Ishikawa (cell line): Measurements from ENCODE around the gene B4GALT5.

ENCODE experiments used
- CEBPB ChIP-seq: IDR thresholded peaks from 2 replicates; pipeline ENCODE4 v1.6.1; 2012
- CREB1 ChIP-seq: IDR thresholded peaks from 2 replicates; pipeline ENCODE4 v1.6.1; 2012; ENCODE audit warnings: low read depth
- EGR1 ChIP-seq: IDR thresholded peaks from 2 replicates; pipeline ENCODE4 v1.6.1; 2012
- EP300 ChIP-seq: IDR thresholded peaks from 2 replicates; pipeline ENCODE4 v1.6.1; 2012; ENCODE audit warnings: borderline replicate concordance
- FOXM1 ChIP-seq: IDR thresholded peaks from 2 replicates; pipeline ENCODE4 v1.6.1; 2012; ENCODE audit warnings: low read depth, borderline replicate concordance
- MAX ChIP-seq: IDR thresholded peaks from 2 replicates; pipeline ENCODE4 v1.6.1; 2012
- NFIC ChIP-seq: IDR thresholded peaks from 2 replicates; pipeline ENCODE4 v1.6.1; 2012
- RAD21 ChIP-seq: IDR thresholded peaks from 2 replicates; pipeline ENCODE4 v1.6.1; 2012; ENCODE audit warnings: low read depth
- REST ChIP-seq: IDR thresholded peaks from 2 replicates; pipeline ENCODE4 v1.6.1; 2012; ENCODE audit warnings: low read depth, mild to moderate bottlenecking
- TAF1 ChIP-seq: IDR thresholded peaks from 2 replicates; pipeline ENCODE4 v1.6.1; 2012; ENCODE audit warnings: low read depth, mild to moderate bottlenecking
- TCF12 ChIP-seq: IDR thresholded peaks from 2 replicates; pipeline ENCODE4 v1.6.1; 2012; ENCODE audit warnings: low read depth
- TEAD4 ChIP-seq: IDR thresholded peaks from 2 replicates; pipeline ENCODE4 v1.6.1; 2012
- USF1 ChIP-seq: IDR thresholded peaks from 2 replicates; pipeline ENCODE4 v1.6.1; 2012
- YY1 ChIP-seq: IDR thresholded peaks from 2 replicates; pipeline ENCODE4 v1.6.1; 2012; ENCODE audit warnings: low read depth
- ZBTB7A ChIP-seq: IDR thresholded peaks from 2 replicates; pipeline ENCODE4 v1.6.1; 2012; ENCODE audit warnings: low read depth

Gene B4GALT5

GRCh38 chr20:49608752-49609670 lies 104.7 kb downstream of the B4GALT5 start:
- TF ChIP-seq MAX (peak; percentile 60; the same call in 1 of the 2 replicates), RAD21 (peak; percentile 92), NFIC (no peak)

DNA sequence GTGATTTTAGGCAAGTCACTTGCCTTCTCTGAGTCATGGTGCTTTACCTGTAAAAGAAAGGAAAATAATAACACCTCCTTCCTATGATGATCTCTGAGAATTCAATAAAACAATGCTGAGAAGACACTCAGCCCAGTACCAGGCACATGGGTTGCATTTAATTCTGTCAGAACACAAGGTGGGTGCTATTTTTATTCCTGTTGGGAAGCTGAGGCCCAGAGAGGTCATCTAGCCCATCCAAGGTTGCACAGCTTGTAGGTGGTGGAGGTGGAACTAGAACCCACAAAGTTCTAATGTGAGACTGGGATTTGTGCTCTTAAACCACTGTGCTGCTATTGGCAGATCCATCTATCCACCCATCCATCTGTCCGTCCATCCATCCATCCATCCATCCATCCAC lies 106.1 kb downstream of the B4GALT5 start:
- TF ChIP-seq MAX = no peak
- no peak for TF ChIP-seq CEBPB
- no peak for TF ChIP-seq YY1
- TF ChIP-seq TEAD4 = no peak
- no peak for TF ChIP-seq TCF12
- TF ChIP-seq REST = no peak
- TF ChIP-seq ZBTB7A = no peak
- no peak for TF ChIP-seq FOXM1
- TF ChIP-seq RAD21 = no peak
- TF ChIP-seq CREB1 = no peak
- TF ChIP-seq USF1 = no peak
- TF ChIP-seq EP300 = no peak
- TF ChIP-seq EGR1 = no peak
- no peak for TF ChIP-seq TAF1
- no peak for TF ChIP-seq NFIC

- TF ChIP-seq MAX = no peak
- TF ChIP-seq RAD21 = peak; percentile 35
These were observed 110.5 kb downstream of the B4GALT5 start for GRCh38 chr20:49603209-49603627.

DNA sequence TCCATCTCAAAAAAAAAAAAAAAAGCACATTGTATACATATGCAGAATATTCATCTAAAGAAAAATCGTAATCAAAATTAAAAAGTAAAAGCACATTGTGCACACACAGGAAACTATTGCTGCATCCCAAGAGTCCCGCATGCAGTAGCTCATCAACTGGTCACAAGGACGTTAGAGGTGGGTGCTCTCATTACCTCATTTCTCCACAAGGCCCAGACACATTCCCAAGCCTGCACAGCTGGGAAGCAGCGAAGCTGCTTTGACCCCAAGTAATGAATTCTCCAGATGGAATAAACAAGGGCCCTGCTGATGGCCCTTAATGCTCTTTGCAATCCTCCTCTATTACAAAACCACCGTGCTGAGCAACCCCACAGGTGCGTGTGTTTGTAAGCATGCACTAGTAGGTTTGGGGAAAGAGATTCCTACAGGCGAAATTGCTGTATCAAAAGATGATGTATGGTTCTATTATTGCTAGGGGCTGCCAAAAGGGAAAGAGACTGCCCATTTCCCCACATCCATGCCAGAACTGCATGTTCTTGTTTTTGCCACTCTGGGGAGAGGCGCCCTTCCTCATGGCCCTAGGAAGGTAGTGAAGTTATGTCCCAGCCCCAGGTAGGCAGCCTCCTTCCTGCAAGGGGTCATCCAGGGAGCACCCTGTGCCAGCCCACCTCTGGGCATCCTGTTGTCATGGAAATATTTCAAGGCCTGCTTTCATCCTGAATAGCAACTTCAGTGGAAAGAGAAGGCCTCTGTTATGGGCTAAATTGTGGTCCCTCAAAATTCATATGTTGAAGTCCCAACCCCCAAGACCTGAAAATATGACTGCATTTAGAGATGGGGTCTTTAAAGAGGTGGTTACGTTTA lies 111.1 kb downstream of the B4GALT5 start:
- TF ChIP-seq TAF1 (no peak), FOXM1 (no peak)

DNA sequence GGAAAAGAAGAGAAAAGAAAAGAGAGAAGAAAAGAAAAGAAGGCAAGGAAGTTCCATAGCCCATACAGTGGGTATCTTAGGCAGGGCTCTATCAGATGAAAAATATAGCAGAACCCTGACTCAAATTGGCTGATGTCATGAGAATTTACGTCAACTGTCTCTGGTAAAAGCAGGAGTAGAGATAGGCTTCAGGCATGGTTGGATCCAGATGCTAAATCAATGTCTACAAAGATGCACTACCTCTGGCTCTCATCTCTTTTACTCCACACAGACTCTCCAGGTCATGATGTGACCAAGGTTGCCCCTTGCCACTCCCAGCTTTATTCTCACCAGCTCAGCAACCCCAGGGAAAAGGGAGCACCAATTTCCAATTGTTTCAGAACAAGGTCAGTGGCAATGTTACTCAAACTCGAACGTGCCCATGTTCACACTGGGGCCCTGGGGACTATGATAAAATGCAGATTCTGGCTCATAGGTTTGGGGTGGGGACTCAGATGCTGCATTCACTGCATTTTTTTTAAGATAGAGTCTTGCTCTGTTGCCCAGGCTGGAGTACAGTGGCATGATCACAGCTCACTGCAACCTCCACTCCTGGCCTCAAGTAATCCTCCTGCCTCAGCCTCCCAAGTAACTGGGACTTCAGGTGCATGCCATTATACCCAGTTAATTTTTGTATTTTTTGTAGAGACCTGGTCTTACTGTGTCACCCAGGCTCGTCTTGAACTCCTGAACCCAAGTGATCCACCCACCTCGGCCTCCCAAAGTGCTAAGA lies 112.3 kb downstream of the B4GALT5 start:
- TF ChIP-seq CREB1 (no peak), REST (no peak), ZBTB7A (no peak), RAD21 (no peak), USF1 (no peak), YY1 (no peak), MAX (no peak), TCF12 (no peak), EGR1 (no peak), TEAD4 (no peak), TAF1 (no peak), FOXM1 (no peak), EP300 (no peak), NFIC (no peak), CEBPB (no peak)
